ENCODE results near the gene RAP1A.

RAP1A gene

DNA sequence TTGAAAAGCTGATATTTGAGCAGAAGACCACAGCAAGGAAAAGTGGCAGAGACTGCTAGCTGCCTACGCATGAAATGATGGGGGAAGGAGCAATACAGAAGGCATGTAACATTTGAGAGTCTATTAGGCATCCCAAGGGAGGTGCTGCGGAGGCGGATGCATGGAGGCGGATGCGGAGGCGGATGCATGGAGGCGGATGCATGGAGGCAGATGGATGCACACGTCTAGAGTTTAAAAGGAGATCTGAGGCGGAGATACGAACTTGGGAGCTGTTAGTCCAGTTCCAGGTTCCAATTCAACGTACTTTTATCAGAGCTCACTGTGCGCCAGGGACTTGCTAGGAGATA, 135.4 kb downstream of the RAP1A start:
- Histone ChIP-seq H3K4me3 (ENCODE audit: low read depth, low read length, poor library complexity, severe bottlenecking) (peak overlapping the region; percentile 78), H3K9me2 (ENCODE audit: low read depth, low read length) (no peaks in the 10 kb centered on the region), H2AFZ (ENCODE audit: low read length) (0 out of 2 replicates have a peak overlapping the region, but pooled peaks have one; percentile 51), H3K4me2 (ENCODE audit: low read length) (peak overlapping the region; percentile 94), H3K36me3 (ENCODE audit: insufficient read depth, low read length) (peaks cover 27% of the 10 kb centered on the region; the same call in 1 of the 2 replicates), H3K4me1 (ENCODE audit: insufficient read depth, low read length, severe bottlenecking) (peaks cover 27% of the 10 kb centered on the region), H3K9me3 (ENCODE audit: low read length) (no peaks in the 10 kb centered on the region), H4K20me1 (ENCODE audit: insufficient read depth, low read length) (no peaks in the 10 kb centered on the region), H3K79me2 (ENCODE audit: insufficient read depth, low read length) (peaks cover 15% of the 10 kb centered on the region), H3K27me3 (ENCODE audit: insufficient read depth, low read length) (no peaks in the 10 kb centered on the region), H3K27ac (ENCODE audit: low read depth, low read length, poor library complexity, severe bottlenecking) (peak overlapping the region; percentile 67), H3F3A (ENCODE audit: insufficient read depth, low read length) (no peaks in the 10 kb centered on the region), H3K9ac (ENCODE audit: low read length) (peak overlapping the region; percentile 94)
- no peak for TF ChIP-seq CTCF (IDR thresholded peaks at IDR 0.05; ENCODE audit: low read length)
- TF ChIP-seq EZH2 (IDR thresholded peaks at IDR 0.05; ENCODE audit: borderline replicate concordance, low read length): no peak

DNA sequence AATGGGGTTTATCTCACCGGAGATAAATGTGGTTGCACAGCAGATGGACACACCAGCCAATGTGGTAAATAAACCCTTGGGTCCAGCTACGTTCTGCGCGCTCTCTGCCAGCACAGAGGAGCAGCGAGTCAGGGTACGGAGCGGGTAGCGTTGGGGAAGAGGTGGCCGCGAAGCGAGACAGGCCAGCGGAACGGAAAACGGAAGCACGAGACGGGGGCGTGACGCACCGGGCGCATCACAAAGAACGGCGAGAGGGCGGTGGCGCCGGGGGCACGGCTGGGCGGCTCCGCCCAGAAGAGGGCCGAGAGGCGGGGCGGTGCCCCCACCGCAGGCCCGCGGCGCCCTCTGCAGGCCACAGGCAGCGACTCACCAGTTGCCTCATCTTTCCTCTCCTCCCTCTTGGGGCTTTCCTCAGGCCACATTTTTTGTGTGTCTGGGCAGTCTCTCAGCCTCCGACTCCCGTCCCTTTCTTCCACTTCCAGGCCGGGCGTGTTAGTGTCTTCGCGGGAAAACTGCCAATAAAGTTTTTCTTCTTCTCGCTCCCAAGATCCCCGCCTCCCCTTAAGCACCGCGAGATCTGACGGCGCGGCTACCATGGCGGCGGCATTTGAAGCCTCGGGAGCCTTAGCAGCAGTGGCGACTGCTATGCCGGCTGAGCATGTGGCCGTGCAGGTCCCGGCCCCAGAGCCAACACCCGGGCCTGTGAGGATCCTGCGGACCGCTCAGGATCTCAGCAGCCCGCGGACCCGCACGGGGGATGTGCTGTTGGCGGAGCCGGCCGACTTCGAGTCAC, 135.9 kb downstream of the RAP1A start, which contains the start of gene DDX20:
TSS of gene DDX20 (plus strand) at position 571 of the 793 bp plus-strand sequence. CDS start at position 595, 24 bp downstream.
- Histone ChIP-seq H3K9ac (ENCODE audit: low read length) (peak within 1 kb of the TSS; percentile 94), H3K9me3 (ENCODE audit: low read length) (no peaks in the 10 kb centered on the region), H3K4me2 (ENCODE audit: low read length) (peak within 1 kb of the TSS; percentile 94), H2AFZ (ENCODE audit: low read length) (0 out of 2 replicates have a peak within 1 kb of the TSS, but pooled peaks have one; percentile 51), H3K9me2 (ENCODE audit: low read depth, low read length) (no peaks in the 10 kb centered on the region), H3K27me3 (ENCODE audit: insufficient read depth, low read length) (no peaks in the 10 kb centered on the region), H3F3A (ENCODE audit: insufficient read depth, low read length) (no peaks in the 10 kb centered on the region), H3K4me3 (ENCODE audit: low read depth, low read length, poor library complexity, severe bottlenecking) (peak within 1 kb of the TSS; percentile 78), H4K20me1 (ENCODE audit: insufficient read depth, low read length) (no peaks in the 10 kb centered on the region), H3K27ac (ENCODE audit: low read depth, low read length, poor library complexity, severe bottlenecking) (peak within 1 kb of the TSS; percentile 67), H3K36me3 (ENCODE audit: insufficient read depth, low read length) (peaks cover 33% of the 10 kb centered on the region), H3K79me2 (ENCODE audit: insufficient read depth, low read length) (peaks cover 15% of the 10 kb centered on the region), H3K4me1 (ENCODE audit: insufficient read depth, low read length, severe bottlenecking) (peaks cover 27% of the 10 kb centered on the region)
- TF ChIP-seq EZH2 (IDR thresholded peaks at IDR 0.05; ENCODE audit: borderline replicate concordance, low read length): no peak
- peak; percentile 99 for TF ChIP-seq CTCF (IDR thresholded peaks at IDR 0.05; ENCODE audit: low read length)

DNA sequence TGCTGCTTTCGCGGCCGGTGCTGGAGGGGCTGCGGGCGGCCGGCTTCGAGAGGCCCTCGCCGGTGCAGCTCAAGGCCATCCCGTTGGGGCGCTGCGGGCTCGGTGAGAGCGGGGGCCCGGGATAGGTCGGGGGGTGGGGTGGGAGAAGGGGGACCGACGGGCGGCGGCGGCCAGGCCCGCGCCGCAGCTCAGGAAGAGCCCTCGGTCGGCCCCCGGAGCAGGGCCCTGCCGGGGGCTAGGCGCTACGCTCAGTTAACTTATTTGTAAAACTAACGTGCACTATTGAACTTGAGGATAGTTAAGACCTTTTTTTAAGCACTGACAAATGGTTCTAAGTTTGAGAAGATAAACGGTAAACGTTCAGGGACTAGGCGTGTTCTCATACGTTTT, 136.5 kb downstream of the RAP1A start:
- Histone ChIP-seq H3K36me3 (ENCODE audit: insufficient read depth, low read length) (peaks cover 39% of the 10 kb centered on the region), H3K4me1 (ENCODE audit: insufficient read depth, low read length, severe bottlenecking) (peaks cover 27% of the 10 kb centered on the region), H3K4me2 (ENCODE audit: low read length) (peak overlapping the region; percentile 94), H3K4me3 (ENCODE audit: low read depth, low read length, poor library complexity, severe bottlenecking) (peak overlapping the region; percentile 78), H2AFZ (ENCODE audit: low read length) (no peak overlapping the region), H3K9ac (ENCODE audit: low read length) (peak overlapping the region; percentile 94), H3F3A (ENCODE audit: insufficient read depth, low read length) (no peaks in the 10 kb centered on the region), H3K79me2 (ENCODE audit: insufficient read depth, low read length) (peaks cover 15% of the 10 kb centered on the region), H3K27me3 (ENCODE audit: insufficient read depth, low read length) (no peaks in the 10 kb centered on the region), H4K20me1 (ENCODE audit: insufficient read depth, low read length) (no peaks in the 10 kb centered on the region), H3K9me2 (ENCODE audit: low read depth, low read length) (no peaks in the 10 kb centered on the region), H3K9me3 (ENCODE audit: low read length) (no peaks in the 10 kb centered on the region), H3K27ac (ENCODE audit: low read depth, low read length, poor library complexity, severe bottlenecking) (peak overlapping the region; percentile 67)
- TF ChIP-seq CTCF (IDR thresholded peaks at IDR 0.05; ENCODE audit: low read length) (no peak), EZH2 (IDR thresholded peaks at IDR 0.05; ENCODE audit: borderline replicate concordance, low read length) (no peak)

Measured in OCI-LY1 (cell line).